Ovary (tissue), 9 donors: ENCODE results near the gene KCNQ5. TPM values are rescaled to one million over a fixed set of nuclear protein-coding genes. Genes with fewer than 3 reads are reported as not detected.

Experiments used
- DNase-seq, 5 donors: peaks; one replicate each; pipeline ENCODE4 v3.0.0-alpha.2; 2019 to 2020
- H3K27ac ChIP-seq, 2 donors: fragments of 200-600 bp; one replicate each; pipeline versions ENCODE4 v1.5.1 to v1.8.0; 2019 to 2022
- H3K27me3 ChIP-seq: fragments of 200-600 bp; one replicate; pipeline ENCODE4 v1.8.0; 2022
- H3K36me3 ChIP-seq: fragments of 200-600 bp; sonication (generic); one replicate; pipeline ENCODE4 v1.5.1; 2019
- H3K4me1 ChIP-seq: one replicate; pipeline ENCODE4 v1.8.1; 2013; ENCODE audit warnings: mild to moderate bottlenecking, moderate library complexity; ENCODE audit not compliant: insufficient read depth
- H3K4me3 ChIP-seq: fragments of 200-600 bp; sonication (generic); one replicate; pipeline ENCODE4 v1.5.1; 2017
- H3K9me3 ChIP-seq, 2 donors: fragments of 200-600 bp in 1 of 2; sonication (generic) in 1 of 2; one replicate each; pipeline versions ENCODE4 v1.5.1 to v1.8.1; 2013 to 2019; ENCODE audit warnings: mild to moderate bottlenecking in 1 of 2, moderate library complexity in 1 of 2
- EP300 ChIP-seq: sonication (generic); formaldehyde crosslinking; IDR thresholded peaks from one replicate; pipeline ENCODE4 v1.6.1; 2017; ENCODE audit warnings: antibody characterized with exemption
- POLR2A ChIP-seq: fragments of 450-650 bp; IDR thresholded peaks from one replicate; pipeline ENCODE4 v1.6.1; 2017; ENCODE audit warnings: antibody characterized with exemption, mild to moderate bottlenecking, moderate library complexity
- WGBS, 3 donors: extraction: QIAGEN DNeasy Blood & Tissue Kit in 1 of 3; methylation state at CpG; one replicate each; pipeline versions ENCODE4 v1.1.5 to v1.1.7; 2013 to 2017; 5-methylcytosine and 5-hydroxymethylcytosine counted together
- intact Hi-C, 4 donors: fragments of 100-400 bp; cut with DNase I; formaldehyde crosslinking; loops; one replicate each; pipeline versions ENCODE4 v1.11.0 to v1.15.1; 2022 to 2023
- polyA plus RNA-seq, 2 donors: library from polyadenylated mRNA; stranded (reverse); fragments of 200-250 nt in 1 of 2; fragments of 350-450 nt in 1 of 2; fragmentation: Illumina TruSeq in 1 of 2; extraction: RNeasy Lipid Tissue Mini Kit (QIAGEN cat#74804) in 1 of 2; gene quantifications; one replicate each; pipeline ENCODE4 v1.2.3, GENCODE V29; 2013 to 2014
- total RNA-seq, 7 donors: library from RNA; depleted of rRNA in 2 of 7; stranded (reverse); fragments of >200 nt in 2 of 7; fragmentation: NEBNext Ultra II Directional in 3 of 7; extraction: Animal tissue kit (Norgen Biotek cat#: 25700) in 3 of 7; gene quantifications; one replicate each; pipeline versions ENCODE4 v1.1.0 to v1.2.4, GENCODE V29; 2016 to 2023
- TF ChIP-seq, protein P1 (sequence below), 3 donors: fragments of 450-650 bp in 2 of 3; fragments of 200-600 bp in 1 of 3; IDR thresholded peaks; one replicate each; pipeline versions ENCODE4 v1.5.1 to v1.8.0; 2016 to 2022; ENCODE audit warnings: antibody characterized with exemption in 3 of 3, mild to moderate bottlenecking in 1 of 3
- donor health status: DM: no; HTN: no; CAD: no; lungs with moderate emphysema.
- donor health status: DM: no; HTN: no; CAD: no.
- donor health status: Bipolar disorder and iron deficiency.
- donor health status: DM: yes; HTN: yes; CAD: no.
- donor health status: DM: no; HTN: no; CAD: no.
- donor health status: DM: yes; HTN: yes; CAD: no.

The KCNQ5 gene
- total and polyA plus RNA-seq, 9 donors, result 0.02 to 0.80 (median 0.15) TPM; not detected in 2

DNA sequence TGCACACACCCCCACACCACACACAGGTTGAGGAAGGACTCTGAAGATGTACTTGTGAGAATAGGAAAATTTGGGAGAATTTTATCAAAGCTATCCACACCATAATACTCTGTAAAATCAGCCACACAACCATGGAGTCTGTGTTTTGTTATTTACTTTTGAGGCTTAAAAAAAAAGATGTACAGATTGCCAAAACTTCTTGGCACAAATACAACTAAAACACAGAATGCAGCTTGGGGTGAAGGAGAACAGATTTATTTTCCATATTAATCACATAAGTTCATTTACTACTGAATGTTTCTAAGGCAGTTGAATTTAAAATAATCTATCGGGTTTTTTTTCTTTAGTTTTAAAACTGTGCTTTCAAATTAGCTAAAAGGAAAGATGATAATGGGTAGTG, 32.8 kb upstream of the KCNQ5 start:
- no peak overlapping the region for H3K4me3 ChIP-seq
- intact Hi-C loops, result no loop called here
- H3K27ac ChIP-seq, result no peak overlapping the region
- TF ChIP-seq POLR2A, result no peak
- TF ChIP-seq, protein P1, sequence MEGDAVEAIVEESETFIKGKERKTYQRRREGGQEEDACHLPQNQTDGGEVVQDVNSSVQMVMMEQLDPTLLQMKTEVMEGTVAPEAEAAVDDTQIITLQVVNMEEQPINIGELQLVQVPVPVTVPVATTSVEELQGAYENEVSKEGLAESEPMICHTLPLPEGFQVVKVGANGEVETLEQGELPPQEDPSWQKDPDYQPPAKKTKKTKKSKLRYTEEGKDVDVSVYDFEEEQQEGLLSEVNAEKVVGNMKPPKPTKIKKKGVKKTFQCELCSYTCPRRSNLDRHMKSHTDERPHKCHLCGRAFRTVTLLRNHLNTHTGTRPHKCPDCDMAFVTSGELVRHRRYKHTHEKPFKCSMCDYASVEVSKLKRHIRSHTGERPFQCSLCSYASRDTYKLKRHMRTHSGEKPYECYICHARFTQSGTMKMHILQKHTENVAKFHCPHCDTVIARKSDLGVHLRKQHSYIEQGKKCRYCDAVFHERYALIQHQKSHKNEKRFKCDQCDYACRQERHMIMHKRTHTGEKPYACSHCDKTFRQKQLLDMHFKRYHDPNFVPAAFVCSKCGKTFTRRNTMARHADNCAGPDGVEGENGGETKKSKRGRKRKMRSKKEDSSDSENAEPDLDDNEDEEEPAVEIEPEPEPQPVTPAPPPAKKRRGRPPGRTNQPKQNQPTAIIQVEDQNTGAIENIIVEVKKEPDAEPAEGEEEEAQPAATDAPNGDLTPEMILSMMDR (IDR thresholded peaks at IDR 0.05), result no peak
- TF ChIP-seq EP300, result no peak
- H3K36me3 ChIP-seq, result no peaks in the 10 kb centered on the region
- H3K9me3 ChIP-seq, result no peaks in the 10 kb centered on the region
- no peaks in the 10 kb centered on the region for H3K27me3 ChIP-seq
- DNase-seq, result no peak
- no peaks in the 10 kb centered on the region for H3K4me1 ChIP-seq
- WGBS, 3 donors, result 5 to 14% (median 6%) methylated on average over 1 of the region's 1 CpG

DNA sequence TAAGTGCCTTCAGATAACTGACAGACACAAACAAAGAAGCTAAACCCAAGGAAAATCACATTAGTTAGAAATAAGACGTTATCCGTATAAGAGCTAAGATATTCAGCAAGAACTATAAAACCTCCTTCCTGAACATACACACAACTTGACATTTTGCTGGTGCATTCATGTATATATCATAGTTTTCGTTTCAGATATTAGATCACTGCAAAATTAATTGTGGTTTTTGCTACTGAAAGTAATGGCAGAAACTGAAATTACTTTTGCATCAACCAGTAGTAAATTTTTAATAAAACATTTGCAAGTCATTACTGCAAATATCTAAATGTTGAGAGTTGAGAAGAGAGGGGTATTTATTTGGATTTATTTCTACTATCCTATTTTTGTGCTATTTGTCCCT, 26.1 kb upstream of the KCNQ5 start:
- intact Hi-C loops, result no loop called here
- H3K27ac ChIP-seq, result no peak overlapping the region
- no peaks in the 10 kb centered on the region for H3K36me3 ChIP-seq
- DNase-seq, result no peak
- no peaks in the 10 kb centered on the region for H3K27me3 ChIP-seq
- TF ChIP-seq, protein P1 (IDR thresholded peaks at IDR 0.05), result no peak
- TF ChIP-seq POLR2A (no peak), EP300 (no peak)
- no peaks in the 10 kb centered on the region for H3K9me3 ChIP-seq
- no peaks in the 10 kb centered on the region for H3K4me1 ChIP-seq
- no peak overlapping the region for H3K4me3 ChIP-seq
- 79 to 83% (median 82%) methylated on average over 3 of the region's 3 CpGs for WGBS, 3 donors

DNA sequence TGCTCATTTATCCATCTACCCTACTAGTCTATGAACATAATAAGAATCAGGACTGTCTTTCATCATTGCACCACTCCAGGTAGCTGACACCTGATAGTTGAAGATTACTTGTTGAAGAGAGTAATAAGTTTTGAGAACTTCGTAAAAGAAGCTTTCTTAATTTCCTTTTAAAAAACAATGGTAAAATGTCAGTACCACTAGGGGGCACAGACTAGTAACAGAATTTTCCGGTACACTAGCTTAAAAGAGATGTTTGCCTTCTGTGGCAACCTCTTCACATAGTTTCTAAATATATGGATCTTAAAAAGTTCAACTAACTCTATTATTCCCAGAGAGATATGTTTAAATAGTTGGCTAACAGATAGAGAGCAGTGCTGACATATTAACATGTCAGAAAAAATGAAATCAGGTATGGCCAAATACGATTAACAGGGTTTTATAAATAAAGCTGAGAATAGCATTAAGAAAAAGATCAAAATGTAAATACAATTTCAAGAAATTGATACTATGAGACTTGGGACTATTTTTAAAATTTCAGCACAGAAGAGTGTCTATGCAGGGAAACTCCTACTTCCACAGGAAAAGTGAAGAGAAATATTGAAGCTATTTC, 5.4 kb upstream of the KCNQ5 start:
- Histone ChIP-seq H3K4me1 (no peaks in the 10 kb centered on the region), H3K27ac (no peak overlapping the region), H3K36me3 (no peaks in the 10 kb centered on the region), H3K27me3 (no peaks in the 10 kb centered on the region), H3K4me3 (no peak overlapping the region), H3K9me3 (no peaks in the 10 kb centered on the region)
- no peak for TF ChIP-seq EP300
- no peak for TF ChIP-seq POLR2A
- TF ChIP-seq, protein P1 (IDR thresholded peaks at IDR 0.05), result no peak
- DNase-seq, result no peak
- 25 to 31% (median 29%) methylated on average over 3 of the region's 3 CpGs for WGBS, 3 donors
- intact Hi-C loops, result no loop called here

DNA sequence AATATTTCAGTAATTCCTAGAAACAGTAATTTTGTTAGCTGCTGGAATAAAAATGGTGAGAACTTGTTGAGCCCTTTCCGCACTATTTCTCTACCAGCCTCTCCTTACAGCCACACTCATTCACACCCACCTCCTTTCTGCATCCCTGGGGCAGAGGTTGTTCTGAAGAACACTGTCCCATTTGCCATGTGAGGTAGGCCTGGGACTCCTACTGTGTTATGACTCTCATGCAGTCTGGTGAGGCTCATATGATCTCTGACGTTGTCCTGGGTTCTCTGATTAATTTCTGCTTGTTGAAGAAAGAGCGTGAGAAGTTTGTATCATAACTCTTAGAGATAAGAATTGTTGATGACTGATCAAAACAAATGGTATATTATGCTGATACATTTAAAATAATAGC, 4.1 kb upstream of the KCNQ5 start:
- no peaks in the 10 kb centered on the region for H3K27me3 ChIP-seq
- DNase-seq, result no peak
- no peaks in the 10 kb centered on the region for H3K36me3 ChIP-seq
- no peak overlapping the region for H3K27ac ChIP-seq
- peaks cover 2% of the 10 kb centered on the region for H3K4me1 ChIP-seq
- TF ChIP-seq POLR2A, result no peak
- TF ChIP-seq, protein P1 (IDR thresholded peaks at IDR 0.05), result no peak
- H3K9me3 ChIP-seq, result no peaks in the 10 kb centered on the region
- WGBS, 3 donors, result 89 to 96% (median 90%) methylated on average over 3 of the region's 3 CpGs
- intact Hi-C loops, result no loop called here
- no peak overlapping the region for H3K4me3 ChIP-seq
